Left kidney (tissue), 2 donors: ENCODE data around the gene HOXC12. TPM values are rescaled to one million over a fixed set of nuclear protein-coding genes. Genes with fewer than 3 reads are reported as not detected.

Experiments used
- DNase-seq: peaks from one replicate; pipeline ENCODE4 v3.0.0-alpha.2; 2013
- polyA plus RNA-seq: library from polyadenylated mRNA; unstranded; fragments of 120-200 nt; gene quantifications from one replicate; pipeline ENCODE4 v1.2.1, GENCODE V29; 2013; ENCODE audit not compliant: insufficient read length

HOXC12 gene
- polyA plus RNA-seq, 1 donor: not detected

GRCh38 chr12:53940443-53941014 lies 14.2 kb upstream of the HOXC12 start:
- DNase-seq: no peak

GRCh38 chr12:53941187-53941586 lies 13.5 kb upstream of the HOXC12 start:
- DNase-seq: no peak

GRCh38 chr12:53941750-53942149 lies 13.0 kb upstream of the HOXC12 start:
- no peak for DNase-seq

GRCh38 chr12:53942467-53942997 lies 12.2 kb upstream of the HOXC12 start:
- no peak for DNase-seq

GRCh38 chr12:53944209-53944608 lies 10.5 kb upstream of the HOXC12 start:
- DNase-seq: no peak

GRCh38 chr12:53944907-53945847 lies 9.5 kb upstream of the HOXC12 start:
- DNase-seq: no peak

GRCh38 chr12:53947743-53948142 lies 7.0 kb upstream of the HOXC12 start:
- DNase-seq: no peak

- no peak for DNase-seq
These were observed 5.8 kb upstream of the HOXC12 start for GRCh38 chr12:53948650-53949593.

GRCh38 chr12:53949631-53950436 lies 4.9 kb upstream of the HOXC12 start:
- DNase-seq: no peak

- no peak for DNase-seq
These were observed 4.3 kb upstream of the HOXC12 start for GRCh38 chr12:53950437-53950773.

GRCh38 chr12:53950789-53951576 lies 3.7 kb upstream of the HOXC12 start:
- DNase-seq: no peak

GRCh38 chr12:53951577-53952334 lies 2.9 kb upstream of the HOXC12 start:
- no peak for DNase-seq

- DNase-seq: no peak
These were observed 2.4 kb upstream of the HOXC12 start for GRCh38 chr12:53952335-53952694.

GRCh38 chr12:53952871-53953734 lies 1.6 kb upstream of the HOXC12 start:
- no peak for DNase-seq

- no peak for DNase-seq
These were observed 641 bp upstream of the HOXC12 start for GRCh38 chr12:53953831-53954693.

- DNase-seq: no peak
These were observed 503 bp downstream of the HOXC12 start for GRCh38 chr12:53955036-53955775.

- no peak for DNase-seq
These were observed 1.1 kb downstream of the HOXC12 start for GRCh38 chr12:53955776-53956250.
